ENCODE data around the gene MIPEP.

Gene MIPEP

GRCh38 chr13:23680845-23681669 is 208.1 kb downstream of the MIPEP start:
- no peak overlapping the region for H3K27ac ChIP-seq (ENCODE audit: extremely low read depth, low read depth, low read length)
- CTCF ChIA-PET, result no interaction called here
- POLR2A ChIA-PET, result no interaction called here
- H3K4me3 ChIP-seq (ENCODE audit: low read depth, low read length), result no peak overlapping the region
- no peak for TF ChIP-seq ZNF654 (tag by site-specific recombination; IDR thresholded peaks at IDR 0.05; ENCODE audit: low read depth)
- TF ChIP-seq TCF7L2 (IDR thresholded peaks at IDR 0.05; ENCODE audit: borderline replicate concordance, low read depth, low read length), result no peak
- TF ChIP-seq GLI2 (tag by site-specific recombination; IDR thresholded peaks at IDR 0.05; ENCODE audit: borderline replicate concordance, low read depth), result no peak
- no peak for TF ChIP-seq ZNF670 (tag by site-specific recombination; IDR thresholded peaks at IDR 0.05; ENCODE audit: low read depth)
- H3K4me1 ChIP-seq (ENCODE audit: control insufficient read depth, insufficient read depth, low read length), result no peaks in the 10 kb centered on the region
- H3K36me3 ChIP-seq (ENCODE audit: control insufficient read depth in 2 of 2, insufficient read depth in 1 of 2, low read length in 2 of 2), result no peaks in the 10 kb centered on the region
- no peaks in the 10 kb centered on the region for H3K9me3 ChIP-seq (ENCODE audit: control insufficient read depth, insufficient read depth, low read depth, low read length)

Data from HEK293 (cell line).